ENCODE results near the gene ADAMTS15.

DNA sequence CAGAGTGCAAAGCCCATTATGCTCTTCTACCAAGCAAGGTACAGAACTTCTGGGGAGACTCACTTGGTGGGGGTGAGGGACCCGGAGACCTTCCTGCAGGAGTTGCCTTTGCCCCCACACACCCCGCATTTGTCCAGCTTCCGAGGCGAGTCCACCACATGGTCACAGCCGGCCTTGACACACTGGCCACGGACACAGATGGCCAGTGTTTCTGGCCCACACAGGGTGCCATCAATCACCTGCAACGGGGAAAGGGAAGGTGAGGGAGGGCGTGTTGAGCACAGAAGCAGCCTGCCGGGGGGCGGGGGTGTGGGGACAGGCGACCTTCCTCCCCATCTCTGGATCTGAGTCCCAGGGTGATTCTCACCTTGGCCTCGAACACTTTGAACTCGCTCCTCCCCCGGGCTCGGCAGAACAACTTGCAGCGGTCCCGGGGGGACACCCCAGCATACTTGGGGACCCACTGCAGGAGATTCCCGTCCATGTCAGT, 40.0 kb upstream of the ADAMTS15 start:
- TF ChIP-seq, protein P1, sequence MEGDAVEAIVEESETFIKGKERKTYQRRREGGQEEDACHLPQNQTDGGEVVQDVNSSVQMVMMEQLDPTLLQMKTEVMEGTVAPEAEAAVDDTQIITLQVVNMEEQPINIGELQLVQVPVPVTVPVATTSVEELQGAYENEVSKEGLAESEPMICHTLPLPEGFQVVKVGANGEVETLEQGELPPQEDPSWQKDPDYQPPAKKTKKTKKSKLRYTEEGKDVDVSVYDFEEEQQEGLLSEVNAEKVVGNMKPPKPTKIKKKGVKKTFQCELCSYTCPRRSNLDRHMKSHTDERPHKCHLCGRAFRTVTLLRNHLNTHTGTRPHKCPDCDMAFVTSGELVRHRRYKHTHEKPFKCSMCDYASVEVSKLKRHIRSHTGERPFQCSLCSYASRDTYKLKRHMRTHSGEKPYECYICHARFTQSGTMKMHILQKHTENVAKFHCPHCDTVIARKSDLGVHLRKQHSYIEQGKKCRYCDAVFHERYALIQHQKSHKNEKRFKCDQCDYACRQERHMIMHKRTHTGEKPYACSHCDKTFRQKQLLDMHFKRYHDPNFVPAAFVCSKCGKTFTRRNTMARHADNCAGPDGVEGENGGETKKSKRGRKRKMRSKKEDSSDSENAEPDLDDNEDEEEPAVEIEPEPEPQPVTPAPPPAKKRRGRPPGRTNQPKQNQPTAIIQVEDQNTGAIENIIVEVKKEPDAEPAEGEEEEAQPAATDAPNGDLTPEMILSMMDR (IDR thresholded peaks at IDR 0.05): no peak
- TF ChIP-seq POLR2A (IDR thresholded peaks at IDR 0.05): no peak
